Gastroesophageal sphincter (tissue), 3 donors: ENCODE data around the gene RAI1.

ENCODE experiments used
- CTCF ChIP-seq, 4 experiments: fragments of 200-600 bp in 2 of 4; fragments of 450-650 bp in 2 of 4; sonication (generic) in 1 of 4; IDR thresholded peaks; one replicate each; pipeline ENCODE4 v1.5.1; 2017 to 2019; ENCODE audit warnings: antibody characterized with exemption in 4 of 4, mild to moderate bottlenecking in 2 of 4, moderate library complexity in 2 of 4
- EP300 ChIP-seq: sonication (generic); formaldehyde crosslinking; IDR thresholded peaks from one replicate; pipeline ENCODE4 v1.6.1; 2017; ENCODE audit warnings: antibody characterized with exemption, mild to moderate bottlenecking
- POLR2A ChIP-seq, 2 donors: fragments of 450-650 bp; IDR thresholded peaks; one replicate each; pipeline ENCODE4 v1.6.1; 2017; ENCODE audit warnings: antibody characterized with exemption in 2 of 2, mild to moderate bottlenecking in 2 of 2, moderate library complexity in 1 of 2
- POLR2AphosphoS5 ChIP-seq: sonication (generic); formaldehyde crosslinking; IDR thresholded peaks from one replicate; pipeline ENCODE4 v1.6.1; 2017; ENCODE audit warnings: antibody characterized with exemption

DNA sequence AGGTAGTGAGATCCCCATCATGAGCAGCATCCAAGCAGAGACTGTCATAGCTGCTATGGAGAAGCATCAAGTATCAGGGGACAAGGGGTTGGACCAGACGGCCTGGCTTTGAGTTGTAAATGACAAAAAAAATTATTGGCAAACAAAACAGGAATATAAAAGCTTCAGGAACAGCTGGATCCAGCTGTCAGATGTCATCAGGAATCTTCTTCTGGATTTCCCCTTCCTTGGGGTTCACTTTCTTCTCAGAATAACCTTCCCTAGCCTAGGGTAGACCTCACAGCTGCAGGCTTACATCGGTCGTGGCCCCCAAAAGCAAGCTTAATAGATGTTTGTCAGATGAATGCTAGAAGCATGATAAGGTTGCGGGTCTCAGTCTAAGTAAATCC, 17.2 kb upstream of the RAI1 start:
- no peak for TF ChIP-seq CTCF (IDR thresholded peaks at IDR 0.05)
- TF ChIP-seq POLR2A (IDR thresholded peaks at IDR 0.05) = no peak
- no peak for TF ChIP-seq EP300
- no peak for TF ChIP-seq POLR2AphosphoS5
